Measurements from ENCODE around the gene ZNF793. TPM values are rescaled to one million over a fixed set of nuclear protein-coding genes. Genes with fewer than 3 reads are reported as not detected.

Gene ZNF793
- polyA plus RNA-seq, 3 donors: 17.6 to 35.6 (median 33.5) TPM

- no peak for DNase-seq
Measured at GRCh38 chr19:37563518-37563917, 56.8 kb downstream of the ZNF793 start.

GRCh38 chr19:37564624-37565369 is 58.1 kb downstream of the ZNF793 start:
- DNase-seq: no peak

GRCh38 chr19:37565370-37565669 is 58.6 kb downstream of the ZNF793 start:
- DNase-seq: no peak

GRCh38 chr19:37572203-37572602 is 65.5 kb downstream of the ZNF793 start:
- no peak for DNase-seq

- no peak for DNase-seq
Measured at GRCh38 chr19:37583340-37583739, 76.6 kb downstream of the ZNF793 start.

Other genes starting within 250 kb of the ZNF793 start
- gene ZNF527, start 135.8 kb upstream of the ZNF793 start, polyA plus RNA-seq (ENCODE audit: insufficient read length in 3 of 3): 10 to 100 TPM in 2 of 3 donors, 1 to 10 TPM in 1; 7.8 to 10.8 (median 10.8) TPM
- 10 to 100 TPM in 2 of 3 donors, 1 to 10 TPM in 1; 9.1 to 11.4 (median 10.3) TPM for gene ZNF569, start 39.5 kb upstream of the ZNF793 start, polyA plus RNA-seq (ENCODE audit: insufficient read length in 3 of 3)
- gene ZNF570, start 37.6 kb upstream of the ZNF793 start, polyA plus RNA-seq (ENCODE audit: insufficient read length in 3 of 3): 10 to 100 TPM in 1 of 3 donors, 1 to 10 TPM in 2; 8.5 to 12.0 (median 9.1) TPM
- 10 to 100 TPM in 1 of 3 donors, 1 to 10 TPM in 2; 7.5 to 12.8 (median 9.2) TPM for gene ZNF571, start 87.9 kb downstream of the ZNF793 start, polyA plus RNA-seq (ENCODE audit: insufficient read length in 3 of 3)
- 1 to 10 TPM; 3.7 to 8.4 (median 6.8) TPM for gene ZNF540, start 87.9 kb downstream of the ZNF793 start, polyA plus RNA-seq (ENCODE audit: insufficient read length in 3 of 3)
- 10 to 100 TPM; 22.2 to 25.9 (median 24.2) TPM for gene ZFP30, start 148.5 kb downstream of the ZNF793 start, polyA plus RNA-seq (ENCODE audit: insufficient read length in 3 of 3)
- gene ZNF607, start 212.8 kb downstream of the ZNF793 start, polyA plus RNA-seq (ENCODE audit: insufficient read length in 3 of 3): 10 to 100 TPM; 11.9 to 13.5 (median 13.1) TPM